Activated CD4-positive, alpha-beta T cell treated with anti-CD3 and anti-CD28 coated beads for 24 hours (primary cell): ENCODE results near the gene GP2.

ENCODE experiments used
- DNase-seq, 2 donors: peaks; one replicate each; pipeline ENCODE4 v3.0.0-alpha.2; 2020; ENCODE audit warnings: low read depth in 2 of 2

Gene GP2

GRCh38 chr16:20327444-20328041 lies at the start of gene GP2:
TSS of gene GP2 (minus strand) at chr16:20327513. CDS start at chr16:20326431, 1,082 bp downstream.
- DNase-seq, result no peak

- DNase-seq, result no peak
These were observed 45.4 kb upstream of the GP2 start for GRCh38 chr16:20372701-20373100.

- DNase-seq, result no peak
These were observed 42.2 kb upstream of the GP2 start for GRCh38 chr16:20369452-20370054.

- no peak for DNase-seq
These were observed 36.7 kb upstream of the GP2 start for GRCh38 chr16:20364051-20364450.

GRCh38 chr16:20363191-20363590 lies 35.9 kb upstream of the GP2 start:
- DNase-seq, result no peak

GRCh38 chr16:20359997-20360396 lies 32.7 kb upstream of the GP2 start:
- no peak for DNase-seq

GRCh38 chr16:20355114-20355782 lies 27.9 kb upstream of the GP2 start:
- DNase-seq, result no peak

GRCh38 chr16:20353379-20353778 lies 26.1 kb upstream of the GP2 start:
- DNase-seq, result no peak

- no peak for DNase-seq
These were observed 25.3 kb upstream of the GP2 start, which contains the start of gene UMOD for GRCh38 chr16:20352615-20353014. TSS of gene UMOD (minus strand) at chr16:20352715. CDS start at chr16:20350737, 1,978 bp downstream.

- no peak for DNase-seq
These were observed 22.3 kb upstream of the GP2 start for GRCh38 chr16:20349615-20350014.

GRCh38 chr16:20348365-20349185 lies 21.3 kb upstream of the GP2 start:
- no peak for DNase-seq

- DNase-seq, result no peak
These were observed 20.5 kb upstream of the GP2 start for GRCh38 chr16:20347666-20348364.

GRCh38 chr16:20344611-20345010 lies 17.3 kb upstream of the GP2 start:
- no peak for DNase-seq

- DNase-seq, result no peak
These were observed 12.4 kb upstream of the GP2 start for GRCh38 chr16:20339744-20340143.

- no peak for DNase-seq
These were observed 9.6 kb upstream of the GP2 start for GRCh38 chr16:20336955-20337354.

GRCh38 chr16:20334396-20334795 lies 7.1 kb upstream of the GP2 start:
- no peak for DNase-seq

- no peak for DNase-seq
These were observed 5.8 kb upstream of the GP2 start for GRCh38 chr16:20333120-20333519.

- no peak for DNase-seq
These were observed 5.1 kb upstream of the GP2 start for GRCh38 chr16:20332411-20332810.

- DNase-seq, result no peak
These were observed 4.3 kb upstream of the GP2 start for GRCh38 chr16:20331635-20332034.

GRCh38 chr16:20329392-20330138 lies 2.3 kb upstream of the GP2 start:
- DNase-seq, result no peak

- DNase-seq, result no peak
These were observed 992 bp downstream of the GP2 start for GRCh38 chr16:20326321-20326720.
